HG02943 (cell line): Measurements from ENCODE around the gene IL17C.

Experiments
- ATAC-seq: cut with Tn5 transposase; IDR thresholded peaks from one replicate; pipeline ENCODE4 v1.9.1; 2021; ENCODE audit warnings: mild to moderate bottlenecking, low read depth, moderate library complexity; ENCODE audit not compliant: unreplicated experiment

The IL17C gene

GRCh38 chr16:88626646-88627045 lies 11.7 kb upstream of the IL17C start:
- ATAC-seq = no peak

DNA sequence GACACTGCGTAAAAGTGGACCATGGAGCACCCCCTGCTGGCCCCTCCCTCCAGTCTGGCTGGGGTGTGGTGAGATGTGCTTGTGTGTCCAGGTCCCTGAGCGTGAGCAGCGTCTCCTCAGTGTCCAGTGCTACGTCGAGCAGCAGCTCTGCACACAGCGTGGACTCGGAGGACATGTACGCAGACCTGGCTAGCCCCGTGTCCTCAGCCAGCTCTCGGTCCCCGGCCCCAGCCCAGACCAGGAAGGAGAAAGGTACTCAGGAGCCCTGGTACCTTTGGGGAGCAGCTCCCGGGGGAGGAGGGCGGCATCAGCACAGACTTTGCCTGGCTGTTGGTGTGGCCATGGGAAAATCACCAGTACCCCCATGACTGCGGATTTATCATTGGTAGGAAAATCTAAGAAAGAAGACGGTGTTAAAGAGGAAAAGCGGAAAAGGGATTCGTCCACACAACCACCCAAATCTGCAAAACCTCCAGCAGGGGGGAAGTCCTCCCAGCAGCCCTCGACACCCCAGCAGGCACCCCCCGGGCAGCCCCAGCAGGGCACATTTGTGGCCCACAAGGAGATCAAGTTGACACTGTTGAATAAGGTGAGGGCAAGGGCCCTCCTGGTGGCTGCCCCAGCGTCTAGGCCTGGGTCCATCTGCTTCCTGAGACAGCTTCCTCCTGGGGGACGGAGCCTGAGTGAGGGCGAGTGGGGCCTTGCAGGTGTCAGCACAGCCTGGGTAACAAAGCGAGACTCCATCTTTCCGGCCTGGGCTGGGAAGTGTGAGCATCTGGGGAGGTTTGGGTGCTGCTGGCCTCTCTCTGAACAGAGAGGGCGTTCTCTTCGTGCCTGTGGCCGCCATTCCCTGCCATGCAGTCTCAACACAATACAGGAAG lies 10.6 kb upstream of the IL17C start:
- no peak for ATAC-seq

DNA sequence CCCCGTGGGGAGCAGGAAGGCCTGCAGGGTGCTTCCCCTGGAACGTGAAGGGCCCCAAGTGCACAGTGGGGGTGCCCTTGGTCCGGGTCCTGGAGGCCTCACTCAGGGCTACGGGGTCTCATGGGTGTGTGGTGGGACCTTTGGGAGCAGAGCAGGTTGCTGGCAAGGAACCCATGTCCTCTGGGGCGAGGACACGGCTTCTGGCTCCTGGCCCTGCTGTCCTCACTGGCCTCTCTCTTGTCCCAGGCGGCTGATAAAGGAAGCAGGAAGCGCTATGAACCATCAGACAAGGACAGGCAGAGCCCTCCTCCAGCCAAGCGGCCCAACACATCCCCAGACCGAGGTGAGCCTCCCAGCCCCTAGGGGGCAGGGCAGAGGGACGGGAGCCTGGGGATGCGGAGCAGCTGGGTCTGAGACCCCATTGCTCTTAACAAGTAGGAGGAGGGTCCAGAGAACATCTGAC lies 9.8 kb upstream of the IL17C start:
- ATAC-seq = no peak

DNA sequence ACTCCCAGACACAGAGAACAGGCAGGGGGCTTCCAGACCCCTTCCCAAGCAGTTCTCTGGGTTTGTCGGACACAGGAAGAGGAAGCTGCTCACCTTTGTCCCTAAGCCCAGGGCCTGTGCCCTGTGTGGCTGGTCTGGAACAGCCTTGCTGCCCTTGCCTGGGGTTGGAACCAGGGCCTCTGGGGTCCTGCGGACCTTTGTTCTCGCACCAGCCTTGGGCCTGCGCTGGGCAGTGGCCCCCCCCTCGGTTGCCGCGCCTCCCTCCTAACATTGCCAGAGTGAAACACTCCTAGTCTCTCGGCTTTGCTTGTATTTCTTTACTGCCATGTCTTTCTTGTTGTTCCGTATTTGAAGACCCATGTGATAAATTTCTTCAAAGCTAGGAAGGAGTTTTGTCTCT lies 8.5 kb upstream of the IL17C start:
- no peak for ATAC-seq

GRCh38 chr16:88630433-88630832 lies 7.9 kb upstream of the IL17C start:
- ATAC-seq = no peak

- ATAC-seq = no peak
Measured at GRCh38 chr16:88630941-88631340, 7.4 kb upstream of the IL17C start.

DNA sequence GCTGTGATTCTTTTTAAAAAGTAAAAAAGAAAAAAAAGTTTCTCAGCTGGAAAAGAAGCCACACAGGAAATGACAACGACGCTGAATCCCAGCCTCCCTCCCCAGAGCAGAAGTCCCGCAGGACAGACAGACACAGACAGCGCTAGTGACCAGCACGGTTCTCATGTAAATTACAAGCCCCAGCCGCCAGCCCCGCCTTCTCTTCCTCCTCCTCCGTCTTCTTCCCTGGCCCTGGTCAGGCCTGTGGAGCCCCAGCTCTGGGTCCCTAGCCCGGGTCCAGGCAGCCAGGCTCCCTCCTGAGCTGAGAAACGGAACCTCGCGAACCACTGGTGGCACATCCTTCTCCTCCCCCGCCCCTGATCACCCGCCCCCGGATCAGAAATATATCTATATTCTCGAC lies 7.0 kb upstream of the IL17C start:
- ATAC-seq = no peak

DNA sequence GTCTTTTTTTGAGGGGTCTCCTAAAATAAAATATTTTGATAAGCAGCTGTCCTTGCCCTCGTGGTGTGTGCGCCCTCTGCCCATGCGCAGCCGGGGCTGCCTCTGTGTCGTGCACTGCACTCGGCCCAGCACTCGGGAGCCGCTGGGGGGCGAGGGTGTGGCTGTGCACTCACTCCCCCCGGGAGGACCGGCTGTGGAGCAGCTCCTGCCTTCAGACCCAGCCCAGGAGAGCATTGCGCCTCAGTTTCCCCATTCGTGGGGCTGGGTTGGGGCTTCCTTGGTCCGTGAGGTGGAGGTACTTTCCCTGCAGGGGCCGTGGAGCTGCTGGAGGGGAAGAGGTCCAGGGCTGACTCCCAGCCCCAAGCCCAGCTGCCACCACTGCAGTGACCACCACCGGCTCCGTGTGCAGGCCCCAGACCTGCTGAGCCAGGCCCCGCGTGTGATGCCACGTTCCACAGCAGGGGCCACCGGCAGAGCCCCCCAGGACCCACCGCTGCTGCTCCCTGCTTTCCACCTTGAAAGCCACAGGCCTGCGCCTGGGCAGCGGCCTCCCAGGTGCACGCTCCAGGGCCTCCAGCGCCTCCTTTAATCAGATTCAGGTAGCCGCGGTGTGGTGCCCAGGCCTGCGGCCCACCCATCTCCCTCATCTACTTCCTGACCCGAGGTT lies 6.3 kb upstream of the IL17C start:
- no peak for ATAC-seq

DNA sequence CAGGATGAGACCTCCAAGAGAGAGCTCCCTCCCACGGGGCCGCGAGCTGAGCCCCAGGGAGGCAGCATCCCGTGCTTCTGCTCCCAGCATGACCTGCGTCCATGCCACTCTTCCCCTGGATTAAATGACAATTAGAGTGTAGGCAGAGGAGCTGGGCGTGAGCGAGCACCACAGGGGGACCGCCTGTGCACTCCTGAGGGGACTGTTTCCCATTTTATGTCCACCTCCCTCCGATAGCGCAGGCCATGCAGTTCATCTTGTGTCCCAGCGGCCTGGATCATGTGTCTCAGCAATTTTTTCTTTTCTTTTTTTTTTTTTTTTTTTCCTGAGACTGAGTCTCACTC lies 5.8 kb upstream of the IL17C start:
- no peak for ATAC-seq

- ATAC-seq = no peak
Measured at GRCh38 chr16:88633684-88634140, 4.7 kb upstream of the IL17C start.

GRCh38 chr16:88634141-88634993 lies 4.0 kb upstream of the IL17C start:
- no peak for ATAC-seq

- no peak for ATAC-seq
Measured at GRCh38 chr16:88634994-88635670, 3.2 kb upstream of the IL17C start.

DNA sequence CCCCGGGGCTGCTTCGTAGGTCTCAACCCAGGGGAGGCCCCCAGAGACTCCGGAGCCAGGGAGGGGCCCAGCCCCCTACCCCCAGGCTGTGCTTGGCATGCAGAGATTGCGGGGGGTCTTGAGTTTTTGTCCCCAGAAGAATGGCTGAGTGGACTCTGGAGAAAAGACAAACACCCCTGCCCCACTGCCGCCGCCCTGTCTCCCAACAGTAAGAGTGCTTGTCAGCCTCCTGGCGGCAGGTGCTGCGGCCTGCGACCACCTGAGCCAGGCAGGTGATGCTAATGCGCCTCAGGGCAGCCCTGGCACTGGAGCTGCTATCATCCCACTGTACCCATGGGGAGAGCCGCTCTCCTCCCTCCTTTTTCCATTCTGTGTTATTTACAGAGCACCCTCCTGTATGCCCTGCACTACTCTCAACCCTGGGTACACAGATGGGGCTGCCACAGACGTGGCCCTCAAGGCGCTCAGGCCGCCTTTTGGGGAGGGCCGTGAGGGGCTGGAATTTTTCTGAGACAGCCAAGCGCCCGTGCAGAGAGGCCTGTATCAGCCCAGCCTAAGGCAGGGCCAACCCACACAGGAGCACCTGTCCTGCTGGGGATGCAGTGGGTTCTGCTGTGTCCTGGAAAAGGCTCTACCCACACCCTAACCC lies 2.6 kb upstream of the IL17C start:
- ATAC-seq = no peak

DNA sequence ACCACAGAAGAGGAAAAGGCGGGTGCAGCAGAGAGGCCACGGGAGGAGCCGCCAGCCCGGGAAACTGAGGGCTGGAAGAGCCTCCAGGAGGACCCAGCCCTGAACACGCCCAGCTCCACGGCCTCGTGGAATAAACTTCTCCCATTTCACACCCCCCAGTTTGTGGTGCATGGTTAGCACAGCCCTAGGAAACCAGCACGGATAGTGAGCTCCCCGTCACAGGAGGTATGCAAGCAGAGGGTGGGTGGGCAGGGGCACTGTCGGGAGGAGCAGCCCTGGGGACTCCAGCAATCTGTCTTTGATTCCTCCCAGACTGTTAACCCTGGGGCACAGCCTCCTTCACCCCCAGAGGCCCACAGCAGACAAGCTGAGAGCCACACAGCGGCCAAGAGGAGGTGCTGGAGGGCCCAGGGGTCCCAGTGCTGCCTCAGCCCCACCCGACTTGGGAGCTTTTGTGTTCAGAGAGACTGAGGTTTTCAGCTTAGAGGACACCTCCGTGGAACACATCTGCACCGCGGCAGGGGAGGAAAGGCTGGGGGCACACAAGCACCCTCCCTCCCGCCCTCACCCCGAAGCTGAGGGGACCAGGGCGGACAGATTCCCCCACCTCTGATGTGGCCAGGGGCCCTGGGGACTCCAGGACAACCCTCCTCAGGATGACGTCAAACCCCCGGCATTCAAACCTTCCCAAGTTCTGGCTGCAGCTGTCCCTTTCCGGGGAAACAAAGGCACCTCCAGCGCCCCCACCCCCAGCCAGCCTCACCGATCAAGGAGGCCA lies 1.7 kb upstream of the IL17C start:
- no peak for ATAC-seq

DNA sequence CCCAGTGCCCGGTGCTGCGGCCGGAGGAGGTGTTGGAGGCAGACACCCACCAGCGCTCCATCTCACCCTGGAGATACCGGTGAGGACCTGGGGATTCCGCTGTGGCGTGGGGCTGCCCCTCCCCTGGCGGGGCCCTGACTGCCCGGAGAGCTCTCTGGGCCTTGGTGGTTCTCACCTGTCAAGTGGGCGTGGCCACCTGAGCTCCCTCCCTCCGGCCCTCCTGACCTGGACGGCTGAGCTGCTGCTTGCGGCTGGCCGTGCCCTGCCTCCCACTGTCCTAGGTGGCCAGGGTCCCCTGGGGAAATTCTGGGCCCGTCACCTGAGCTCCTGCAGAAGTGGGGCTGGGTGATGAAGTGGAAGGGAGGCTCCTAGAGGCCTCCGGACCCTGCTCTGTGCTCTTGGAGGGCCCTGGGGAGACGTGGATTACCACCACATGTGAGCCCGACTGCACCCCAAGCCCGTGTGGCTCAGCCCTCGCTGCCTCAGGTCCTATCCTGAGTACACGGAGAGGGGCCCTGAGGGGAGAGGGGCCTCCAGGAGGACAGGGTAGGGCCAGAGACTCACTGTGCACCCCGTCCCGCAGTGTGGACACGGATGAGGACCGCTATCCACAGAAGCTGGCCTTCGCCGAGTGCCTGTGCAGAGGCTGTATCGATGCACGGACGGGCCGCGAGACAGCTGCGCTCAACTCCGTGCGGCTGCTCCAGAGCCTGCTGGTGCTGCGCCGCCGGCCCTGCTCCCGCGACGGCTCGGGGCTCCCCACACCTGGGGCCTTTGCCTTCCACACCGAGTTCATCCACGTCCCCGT lies 1.1 kb downstream of the IL17C start:
- ATAC-seq = no peak

- ATAC-seq = no peak
Measured at GRCh38 chr16:88640039-88640495, 1.7 kb downstream of the IL17C start.

DNA sequence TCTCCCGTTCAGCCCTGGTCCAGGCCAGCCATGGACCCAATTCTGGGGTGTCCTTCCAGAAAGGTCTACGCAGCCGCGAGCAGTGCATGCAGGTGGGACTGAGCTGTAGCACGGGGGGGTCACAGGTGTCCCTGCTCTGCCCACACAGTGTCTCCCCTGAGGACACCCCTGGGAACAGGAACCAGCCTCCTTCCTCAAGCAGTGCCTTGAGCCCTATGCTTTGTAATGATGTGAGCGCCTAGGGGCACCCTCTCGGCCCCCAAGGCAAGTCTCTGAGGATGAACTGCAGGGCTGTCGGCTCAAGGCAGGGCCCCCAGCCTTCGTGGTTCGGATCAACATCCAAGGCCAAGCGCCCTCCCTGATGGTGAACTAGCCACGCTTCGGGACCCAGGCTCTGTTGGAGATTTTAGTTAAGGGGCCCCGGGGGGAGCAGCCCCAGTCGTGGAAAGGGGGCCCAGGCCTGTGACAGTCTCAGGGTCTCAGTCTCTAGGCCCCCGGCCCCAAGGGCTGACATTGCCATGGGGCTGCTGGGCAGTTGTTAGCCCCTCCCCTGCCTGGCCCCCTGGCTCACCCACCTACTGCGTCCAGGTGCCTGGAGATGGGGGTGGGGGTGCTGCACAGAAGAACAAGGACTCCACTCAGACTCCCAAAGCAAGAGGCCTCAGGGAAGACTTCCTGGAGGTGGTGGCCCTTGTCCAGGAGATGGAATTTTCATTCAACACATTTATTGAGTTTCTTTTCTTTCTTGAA lies 2.3 kb downstream of the IL17C start:
- ATAC-seq = no peak
